ENCODE measurements around the gene CDK5RAP1. TPM values are rescaled to one million over a fixed set of nuclear protein-coding genes. Genes with fewer than 3 reads are reported as not detected.
A peak's percentile ranks its signal among the peaks of the same experiment; 100 is the strongest.

The CDK5RAP1 gene
- polyA plus RNA-seq, 1 donor (not counting 4 experiments of a cell fraction or from before 2014, with no cell fraction given) = 34.0 TPM

- Histone ChIP-seq H3K9ac (ENCODE audit: control insufficient read depth, extremely low read depth, insufficient read depth, low read length) (no peak overlapping the region), H3K4me2 (ENCODE audit: control insufficient read depth, extremely low read depth, insufficient read depth, low read depth, low read length) (no peak overlapping the region), H3K9me3 (ENCODE audit: control insufficient read depth, low read depth, low read length) (no peaks in the 10 kb centered on the region), H3K4me3 (ENCODE audit: control insufficient read depth in 2 of 3, extremely low read depth in 1 of 3, insufficient read depth in 2 of 3, low read depth in 1 of 3, low read length in 3 of 3) (no peak overlapping the region), H4K20me1 (ENCODE audit: control insufficient read depth, extremely low read depth, insufficient read depth, low read length) (no peaks in the 10 kb centered on the region), H3K79me2 (ENCODE audit: control insufficient read depth, insufficient read depth, low read length) (peaks cover 8% of the 10 kb centered on the region), H3K36me3 (ENCODE audit: control insufficient read depth in 2 of 2, extremely low read depth in 1 of 2, insufficient read depth in 2 of 2, low read length in 2 of 2) (peaks cover 7 to 10% of the 10 kb centered on the region in 2 experiments), H3K4me1 (ENCODE audit: control insufficient read depth, extremely low read depth, insufficient read depth, low read length) (peaks cover 13% of the 10 kb centered on the region), H3K27me3 (ENCODE audit: control insufficient read depth, extremely low read depth, insufficient read depth, low read length) (no peaks in the 10 kb centered on the region), H3K27ac (ENCODE audit: control insufficient read depth, insufficient read depth, low read length) (no peak overlapping the region), H2AFZ (ENCODE audit: control insufficient read depth, low read length) (no peak overlapping the region), H3K9me1 (ENCODE audit: control insufficient read depth, extremely low read depth, insufficient read depth, low read length) (no peaks in the 10 kb centered on the region)
- dilution Hi-C loops (cut with MboI; ENCODE audit: extremely low pct_ligation_motif_present, low sequenced_read_pairs) = no loop called here
- DNase-seq (ENCODE audit: low read depth, low spot score) = no peak
- FAIRE-seq = no peak
- TF ChIP-seq EZH2 (IDR thresholded peaks at IDR 0.05; ENCODE audit: low read length) (no peak), CTCF (optimal IDR thresholded peaks at IDR 0.05 in 1 of 3, IDR thresholded peaks at IDR 0.05 in 1 of 3, conservative IDR thresholded peaks at IDR 0.05 in 1 of 3; ENCODE audit: extremely low read depth in 1 of 3, insufficient read depth in 2 of 3, low read length in 3 of 3) (no peak)
These were observed 5.9 kb upstream of the CDK5RAP1 start for GRCh38 chr20:33407251-33407650.

- Histone ChIP-seq H3K9ac (ENCODE audit: control insufficient read depth, extremely low read depth, insufficient read depth, low read length) (no peak overlapping the region), H3K27me3 (ENCODE audit: control insufficient read depth, extremely low read depth, insufficient read depth, low read length) (no peaks in the 10 kb centered on the region), H3K27ac (ENCODE audit: control insufficient read depth, insufficient read depth, low read length) (no peak overlapping the region), H3K9me1 (ENCODE audit: control insufficient read depth, extremely low read depth, insufficient read depth, low read length) (no peaks in the 10 kb centered on the region), H3K4me3 (ENCODE audit: control insufficient read depth in 2 of 3, extremely low read depth in 1 of 3, insufficient read depth in 2 of 3, low read depth in 1 of 3, low read length in 3 of 3) (no peak overlapping the region), H3K79me2 (ENCODE audit: control insufficient read depth, insufficient read depth, low read length) (peaks cover 29% of the 10 kb centered on the region), H3K36me3 (ENCODE audit: control insufficient read depth in 2 of 2, extremely low read depth in 1 of 2, insufficient read depth in 2 of 2, low read length in 2 of 2) (peaks cover 0 to 2% of the 10 kb centered on the region in 2 experiments), H3K4me2 (ENCODE audit: control insufficient read depth, extremely low read depth, insufficient read depth, low read depth, low read length) (peak overlapping the region; percentile 20), H3K9me3 (ENCODE audit: control insufficient read depth, low read depth, low read length) (no peaks in the 10 kb centered on the region), H2AFZ (ENCODE audit: control insufficient read depth, low read length) (no peak overlapping the region), H4K20me1 (ENCODE audit: control insufficient read depth, extremely low read depth, insufficient read depth, low read length) (no peaks in the 10 kb centered on the region), H3K4me1 (ENCODE audit: control insufficient read depth, extremely low read depth, insufficient read depth, low read length) (peaks cover 28% of the 10 kb centered on the region)
- no peak for TF ChIP-seq CTCF (optimal IDR thresholded peaks at IDR 0.05 in 1 of 3, IDR thresholded peaks at IDR 0.05 in 1 of 3, conservative IDR thresholded peaks at IDR 0.05 in 1 of 3; ENCODE audit: extremely low read depth in 1 of 3, insufficient read depth in 2 of 3, low read length in 3 of 3)
- TF ChIP-seq EZH2 (IDR thresholded peaks at IDR 0.05; ENCODE audit: low read length) = no peak
- no peak for DNase-seq (ENCODE audit: low read depth, low spot score)
- dilution Hi-C loops (cut with MboI; ENCODE audit: extremely low pct_ligation_motif_present, low sequenced_read_pairs) = no loop called here
- FAIRE-seq = no peak
These were observed 3.0 kb upstream of the CDK5RAP1 start for GRCh38 chr20:33404281-33404680.
